Thyroid gland (tissue), 4 donors: ENCODE results near the gene PCIF1.

ENCODE experiments used
- POLR2A ChIP-seq, 2 donors: fragments of 450-650 bp; IDR thresholded peaks; one replicate each; pipeline ENCODE4 v1.6.1; 2017; ENCODE audit warnings: antibody characterized with exemption in 2 of 2, mild to moderate bottlenecking in 2 of 2, moderate library complexity in 1 of 2
- TF ChIP-seq, protein P1 (sequence below), 6 experiments: fragments of 200-600 bp in 3 of 6; fragments of 450-650 bp in 3 of 6; sonication (generic) in 3 of 6; IDR thresholded peaks; one replicate each; pipeline ENCODE4 v1.5.1; 2016 to 2019; ENCODE audit warnings: antibody characterized with exemption in 6 of 6, mild to moderate bottlenecking in 2 of 6, inconsistent platforms in 1 of 6, moderate library complexity in 1 of 6

DNA sequence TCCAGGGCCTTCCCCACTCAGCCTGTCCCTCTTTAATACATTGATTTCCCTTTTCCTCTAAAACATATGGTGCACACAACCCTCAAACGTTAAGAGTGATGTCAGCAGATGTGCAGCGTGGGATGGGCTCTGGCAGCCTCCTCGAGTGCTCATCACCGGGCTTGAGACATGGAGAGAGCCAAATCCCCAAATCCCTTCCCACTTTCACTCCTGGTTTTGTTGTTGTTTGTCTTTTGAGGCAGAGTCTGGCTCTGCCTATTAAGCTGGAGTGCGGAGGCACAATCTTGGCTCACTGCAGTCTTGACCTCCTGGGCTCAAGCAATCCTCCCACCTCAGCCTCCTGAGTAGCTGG is 16.7 kb upstream of the PCIF1 start:
- TF ChIP-seq POLR2A (IDR thresholded peaks at IDR 0.05): no peak
- TF ChIP-seq, protein P1, sequence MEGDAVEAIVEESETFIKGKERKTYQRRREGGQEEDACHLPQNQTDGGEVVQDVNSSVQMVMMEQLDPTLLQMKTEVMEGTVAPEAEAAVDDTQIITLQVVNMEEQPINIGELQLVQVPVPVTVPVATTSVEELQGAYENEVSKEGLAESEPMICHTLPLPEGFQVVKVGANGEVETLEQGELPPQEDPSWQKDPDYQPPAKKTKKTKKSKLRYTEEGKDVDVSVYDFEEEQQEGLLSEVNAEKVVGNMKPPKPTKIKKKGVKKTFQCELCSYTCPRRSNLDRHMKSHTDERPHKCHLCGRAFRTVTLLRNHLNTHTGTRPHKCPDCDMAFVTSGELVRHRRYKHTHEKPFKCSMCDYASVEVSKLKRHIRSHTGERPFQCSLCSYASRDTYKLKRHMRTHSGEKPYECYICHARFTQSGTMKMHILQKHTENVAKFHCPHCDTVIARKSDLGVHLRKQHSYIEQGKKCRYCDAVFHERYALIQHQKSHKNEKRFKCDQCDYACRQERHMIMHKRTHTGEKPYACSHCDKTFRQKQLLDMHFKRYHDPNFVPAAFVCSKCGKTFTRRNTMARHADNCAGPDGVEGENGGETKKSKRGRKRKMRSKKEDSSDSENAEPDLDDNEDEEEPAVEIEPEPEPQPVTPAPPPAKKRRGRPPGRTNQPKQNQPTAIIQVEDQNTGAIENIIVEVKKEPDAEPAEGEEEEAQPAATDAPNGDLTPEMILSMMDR (IDR thresholded peaks at IDR 0.05): no peak
